AG09319 (cell line): Measurements from ENCODE around the gene LAS1L.
"Not testable (repeated sequence)": the region's sequence is repeated elsewhere in the genome, so short reads cannot be mapped to it uniquely, and the experiment has no call there.

Experiments used
- DNase-seq: peaks from one replicate; pipeline ENCODE4 v3.0.0-alpha.2; 2010; ENCODE audit warnings: low read depth; ENCODE audit errors: extremely low read depth
- TF ChIP-seq, protein P1 (sequence below): IDR thresholded peaks from 2 replicates; pipeline ENCODE4 v1.5.1; 2011; ENCODE audit warnings: low read depth, mild to moderate bottlenecking, inconsistent platforms, low read length, moderate library complexity

LAS1L gene

DNA sequence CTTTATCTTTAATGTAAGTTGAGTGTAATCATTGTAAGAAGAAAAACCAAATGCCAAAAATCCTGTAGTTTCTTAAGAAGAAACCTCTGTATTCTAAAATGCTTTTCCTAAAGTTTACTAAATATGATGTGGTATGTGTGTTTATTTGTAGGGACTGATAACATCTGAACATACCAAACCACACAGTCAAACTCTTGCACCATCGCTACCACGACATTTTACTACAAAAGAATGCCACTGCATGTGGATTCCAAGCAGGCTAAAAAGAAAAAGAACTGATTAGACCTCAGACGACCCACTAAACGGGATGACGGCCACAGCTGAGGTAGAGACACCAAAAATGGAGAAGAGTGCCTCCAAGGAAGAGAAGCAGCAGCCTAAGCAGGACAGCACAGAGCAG is 46.1 kb downstream of the LAS1L start:
- TF ChIP-seq, protein P1, sequence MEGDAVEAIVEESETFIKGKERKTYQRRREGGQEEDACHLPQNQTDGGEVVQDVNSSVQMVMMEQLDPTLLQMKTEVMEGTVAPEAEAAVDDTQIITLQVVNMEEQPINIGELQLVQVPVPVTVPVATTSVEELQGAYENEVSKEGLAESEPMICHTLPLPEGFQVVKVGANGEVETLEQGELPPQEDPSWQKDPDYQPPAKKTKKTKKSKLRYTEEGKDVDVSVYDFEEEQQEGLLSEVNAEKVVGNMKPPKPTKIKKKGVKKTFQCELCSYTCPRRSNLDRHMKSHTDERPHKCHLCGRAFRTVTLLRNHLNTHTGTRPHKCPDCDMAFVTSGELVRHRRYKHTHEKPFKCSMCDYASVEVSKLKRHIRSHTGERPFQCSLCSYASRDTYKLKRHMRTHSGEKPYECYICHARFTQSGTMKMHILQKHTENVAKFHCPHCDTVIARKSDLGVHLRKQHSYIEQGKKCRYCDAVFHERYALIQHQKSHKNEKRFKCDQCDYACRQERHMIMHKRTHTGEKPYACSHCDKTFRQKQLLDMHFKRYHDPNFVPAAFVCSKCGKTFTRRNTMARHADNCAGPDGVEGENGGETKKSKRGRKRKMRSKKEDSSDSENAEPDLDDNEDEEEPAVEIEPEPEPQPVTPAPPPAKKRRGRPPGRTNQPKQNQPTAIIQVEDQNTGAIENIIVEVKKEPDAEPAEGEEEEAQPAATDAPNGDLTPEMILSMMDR, result no peak
- DNase-seq, result no peak

DNA sequence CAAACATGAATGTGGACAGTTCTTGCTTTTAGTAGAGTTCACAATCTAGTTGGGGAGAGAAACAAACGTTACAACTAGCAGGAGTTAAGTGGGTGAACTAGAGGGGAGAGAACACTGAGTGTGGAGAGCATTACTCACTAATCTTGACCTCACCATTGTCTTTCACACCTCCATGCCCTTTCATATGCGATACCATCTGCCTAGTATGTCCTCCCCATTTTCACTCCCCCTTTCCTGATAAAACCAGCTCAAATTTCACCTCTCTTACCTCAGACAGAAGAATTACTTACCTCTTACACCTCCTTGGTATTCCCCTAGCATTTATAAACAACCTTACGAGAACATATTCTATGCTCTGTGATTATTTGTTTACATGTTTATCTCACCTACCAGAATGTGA is 53.6 kb downstream of the LAS1L start:
- TF ChIP-seq, protein P1, result no peak

GRCh38 chrX:65479102-65479501 is 55.5 kb downstream of the LAS1L start:
- DNase-seq, result not testable (repeated sequence)

More for the DNA sequence above, 53.6 kb downstream of the LAS1L start:
- no peak for DNase-seq

GRCh38 chrX:65476564-65476963 is 58.0 kb downstream of the LAS1L start:
- TF ChIP-seq, protein P1, result no peak
- DNase-seq, result no peak

GRCh38 chrX:65463550-65463949 is 71.0 kb downstream of the LAS1L start:
- TF ChIP-seq, protein P1, result no peak
- DNase-seq, result no peak
